GM10847 (cell line): ENCODE measurements around the gene LOXHD1.

Experiments used
- POLR2A ChIP-seq: IDR thresholded peaks from 2 replicates; pipeline ENCODE4 v1.6.1; 2011; ENCODE audit not compliant: insufficient read length; ENCODE audit errors: extremely low read depth

Gene LOXHD1

DNA sequence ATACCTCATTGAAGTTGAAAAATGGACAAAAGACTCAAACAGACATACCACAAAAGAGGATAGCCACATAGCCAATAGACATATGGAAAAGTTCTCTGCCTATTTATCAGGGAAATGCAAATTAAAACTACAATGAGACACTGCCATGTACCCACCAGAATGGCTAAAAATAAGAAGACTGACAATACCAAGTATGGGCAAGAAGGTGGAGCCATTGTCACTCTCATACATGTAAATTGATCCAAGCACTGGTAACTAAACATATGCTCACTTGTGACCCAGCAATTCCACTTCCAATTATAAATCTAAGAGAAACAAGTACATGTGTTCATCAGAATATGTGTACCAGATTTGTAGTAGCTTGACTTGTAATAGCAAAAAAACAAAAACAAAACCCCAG is 4.6 kb downstream of the LOXHD1 start:
- no peak for TF ChIP-seq POLR2A

DNA sequence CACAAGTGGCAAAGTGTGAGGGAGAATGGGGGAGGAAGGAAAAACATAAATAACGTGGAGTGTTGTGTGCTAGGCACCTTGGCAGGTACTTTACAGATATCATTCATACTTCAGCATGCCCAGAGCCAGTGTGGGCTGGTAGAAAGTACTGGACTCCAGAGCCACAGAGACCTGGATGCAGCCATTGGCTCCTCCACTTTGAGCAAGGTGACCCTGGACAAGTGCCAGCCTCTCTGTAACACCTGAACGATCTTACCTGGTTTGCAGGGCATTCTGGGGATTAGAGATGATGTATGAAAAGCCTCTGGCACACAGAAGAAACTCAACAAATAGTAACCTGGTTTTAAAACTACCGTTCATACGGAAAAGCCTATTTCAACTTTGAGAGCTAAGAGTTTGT is 6.3 kb downstream of the LOXHD1 start:
- no peak for TF ChIP-seq POLR2A

DNA sequence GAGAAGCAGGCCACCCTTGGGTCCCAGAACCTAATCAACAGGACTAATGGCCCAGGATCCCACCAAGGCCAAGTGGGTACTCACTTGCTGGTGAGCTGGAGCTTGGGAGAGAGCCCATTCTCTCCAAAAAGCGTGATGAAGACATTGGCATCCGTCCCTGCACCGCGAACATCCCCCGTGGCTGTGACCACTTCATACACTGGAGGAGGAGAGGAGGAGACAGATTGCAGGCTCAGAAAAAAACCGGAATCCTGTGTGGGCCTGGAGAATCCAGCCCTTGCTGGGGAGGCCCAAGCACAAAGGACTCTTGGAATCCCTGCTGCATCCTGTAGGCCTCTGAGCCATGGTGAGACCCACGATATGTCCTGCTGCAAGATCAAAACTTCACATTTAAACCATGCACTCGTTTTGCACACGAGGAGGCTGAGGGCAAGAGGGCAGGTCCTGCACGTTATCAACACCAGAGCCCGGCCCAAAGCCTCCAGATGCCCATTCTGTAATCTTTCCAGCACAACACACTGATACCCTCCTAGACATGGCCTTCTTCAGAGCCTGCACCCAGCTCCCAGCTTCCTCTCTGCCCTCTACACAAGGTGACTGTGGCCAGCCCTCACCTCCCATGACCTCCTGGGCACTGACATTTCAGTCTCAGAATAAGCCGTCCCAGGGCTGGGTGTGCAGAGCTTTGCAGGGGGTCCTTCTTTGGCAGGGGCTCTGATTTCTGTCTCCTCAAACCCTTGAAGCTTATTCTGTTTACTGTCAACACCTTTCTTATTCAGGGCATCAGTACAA is 7.8 kb downstream of the LOXHD1 start:
- TF ChIP-seq POLR2A: no peak

DNA sequence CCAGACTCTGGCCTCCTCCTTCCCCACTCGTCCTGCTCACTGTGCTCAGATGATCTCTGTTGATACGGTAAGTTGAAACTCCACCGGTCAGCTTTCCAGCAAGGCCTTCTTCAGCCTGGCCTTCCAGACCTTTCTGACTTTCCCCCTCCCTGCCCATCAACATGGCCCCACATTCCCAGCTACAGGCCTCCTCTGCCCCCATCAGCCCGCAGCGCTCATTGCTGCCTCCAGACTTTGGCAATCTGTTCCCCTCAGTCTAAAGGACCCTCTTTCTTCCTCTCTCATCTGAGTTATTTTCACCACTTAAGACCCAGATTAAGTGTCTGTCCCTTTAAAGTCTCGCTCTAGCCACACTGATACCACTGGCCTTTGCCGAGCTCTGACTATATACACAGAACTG is 10.6 kb downstream of the LOXHD1 start:
- TF ChIP-seq POLR2A: no peak

DNA sequence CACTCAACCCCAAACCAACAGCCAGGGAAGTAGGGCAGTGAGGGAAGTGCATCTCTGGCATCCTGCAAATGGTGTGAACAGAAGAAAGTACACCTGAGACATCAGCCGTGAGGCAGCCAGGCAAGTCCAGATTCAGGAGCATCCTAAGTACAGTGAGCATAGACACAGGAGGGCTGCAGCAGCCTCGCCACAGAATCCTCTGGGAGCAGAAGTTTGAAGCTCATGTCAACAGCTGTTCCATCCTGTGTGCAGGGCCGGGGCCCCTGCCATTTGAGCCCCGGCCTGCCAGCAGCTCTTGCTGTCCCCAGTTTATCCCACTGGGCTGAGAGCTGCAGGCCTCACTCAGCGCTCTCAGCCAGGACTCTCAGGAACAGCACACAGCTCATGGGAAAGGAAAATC is 14.5 kb downstream of the LOXHD1 start:
- TF ChIP-seq POLR2A: no peak

DNA sequence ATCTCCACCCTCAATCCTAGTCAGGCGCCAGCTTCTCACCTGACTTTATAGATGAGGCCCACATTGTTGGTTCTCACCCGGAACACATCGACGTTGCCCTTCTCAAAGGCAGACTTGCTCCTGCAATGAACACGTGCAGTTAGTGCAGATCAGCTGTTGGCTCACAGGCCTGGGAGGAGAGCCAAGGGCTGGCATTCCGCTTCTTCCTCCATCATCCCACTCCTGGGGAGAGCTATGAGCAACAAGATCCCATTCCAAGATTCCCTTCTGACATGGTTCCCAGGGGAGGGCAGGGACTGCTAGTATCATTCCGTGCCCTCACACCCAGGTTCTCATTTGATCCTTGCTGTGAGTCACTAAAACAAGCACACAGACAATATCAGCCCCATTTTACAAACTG is 15.1 kb downstream of the LOXHD1 start:
- TF ChIP-seq POLR2A: no peak

DNA sequence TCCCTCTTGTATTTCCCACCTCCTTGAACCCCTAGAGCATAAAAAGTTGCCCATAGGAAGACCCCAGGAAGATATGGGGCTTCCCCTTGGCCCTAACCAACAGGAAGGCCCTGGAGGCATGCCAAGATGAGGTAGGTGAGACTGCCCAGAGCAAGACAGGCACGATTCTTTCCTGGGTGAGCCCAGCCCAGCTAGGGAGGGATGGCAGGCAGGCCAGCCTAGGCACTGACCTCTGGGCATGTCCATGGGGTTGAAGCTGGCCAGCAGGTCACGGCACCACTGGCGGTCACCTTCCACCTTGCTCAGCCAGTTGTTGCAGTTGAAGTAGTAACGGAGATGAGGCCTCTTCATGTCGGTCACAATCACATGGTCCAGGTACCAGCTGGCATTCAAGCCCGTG is 17.6 kb downstream of the LOXHD1 start:
- TF ChIP-seq POLR2A: no peak

DNA sequence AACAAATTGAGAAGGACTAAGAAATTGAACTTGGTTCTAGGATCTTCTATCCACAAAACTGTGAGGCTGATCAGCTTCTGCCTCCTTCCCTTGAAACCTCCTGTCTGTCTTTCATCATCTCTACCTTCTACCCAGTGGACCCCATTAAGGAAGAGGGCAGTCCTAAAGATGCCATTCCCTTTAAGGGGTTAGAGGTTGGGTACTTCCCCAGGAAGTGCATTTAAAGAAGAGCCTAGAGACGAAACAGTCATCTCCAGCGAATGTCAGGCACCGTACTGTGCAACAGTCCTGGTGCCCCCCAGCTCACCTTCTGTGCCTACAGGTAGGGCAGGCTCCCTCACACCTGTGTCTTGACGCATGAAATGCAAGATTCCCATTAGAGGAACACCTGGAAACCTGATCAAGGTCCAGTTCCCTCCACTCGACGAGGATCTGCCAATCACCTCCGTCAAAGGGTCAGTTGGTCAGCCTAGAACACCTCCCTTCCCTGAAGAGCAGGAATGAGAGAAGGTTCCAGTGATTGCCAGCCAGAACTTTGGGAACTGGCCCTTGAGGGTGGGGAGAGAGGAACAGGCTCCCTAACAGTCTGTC is 20.9 kb downstream of the LOXHD1 start:
- no peak for TF ChIP-seq POLR2A

DNA sequence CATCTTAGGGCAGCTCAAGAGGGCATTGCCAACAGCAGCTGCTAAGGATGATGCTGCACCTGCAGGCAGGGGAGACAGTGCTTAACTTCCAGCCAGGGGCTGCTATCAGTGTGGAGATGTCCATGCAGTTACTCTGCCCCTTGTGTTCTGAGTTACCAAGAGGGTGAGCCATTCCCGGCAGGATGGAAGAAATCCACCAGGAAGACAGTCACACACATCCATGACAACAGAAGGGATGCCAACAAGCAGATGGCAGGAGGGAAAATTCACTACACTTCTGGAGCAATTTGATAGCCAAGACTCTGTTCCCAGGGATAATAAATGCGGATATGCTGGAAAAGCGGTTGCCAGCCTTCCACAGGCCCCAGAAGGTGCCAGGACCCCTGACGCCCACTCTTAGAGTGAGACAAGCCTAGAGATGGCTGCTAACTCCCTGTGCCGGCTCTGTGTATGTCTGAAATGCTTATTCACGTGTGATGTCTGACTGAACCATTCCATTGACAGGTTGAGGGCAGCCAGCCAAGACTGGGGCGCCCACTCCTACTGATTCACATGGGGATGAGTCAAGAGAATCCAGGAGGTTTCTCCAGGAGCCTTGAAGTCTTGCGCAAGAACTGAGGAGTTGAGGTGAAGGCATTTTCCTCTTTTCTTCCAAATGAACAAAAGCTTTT is 24.5 kb downstream of the LOXHD1 start:
- no peak for TF ChIP-seq POLR2A

DNA sequence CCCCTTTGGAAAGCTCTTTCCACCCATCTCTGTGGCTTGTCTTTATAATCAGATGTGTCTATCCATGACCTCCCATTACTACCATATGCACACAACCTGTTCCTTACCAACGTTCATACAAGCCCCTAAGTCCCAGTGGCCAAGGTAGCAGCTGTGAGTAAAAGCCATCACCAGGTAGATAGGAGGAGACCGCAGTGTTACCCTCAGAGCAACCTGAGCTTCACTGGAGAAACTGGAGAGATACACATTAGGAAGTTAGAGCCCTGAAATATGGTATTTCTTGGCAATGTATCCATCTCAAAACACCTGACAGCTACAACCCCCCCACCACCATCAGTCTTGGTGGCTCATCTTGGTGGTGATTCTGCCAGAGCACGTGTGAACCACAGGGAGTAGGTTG is 26.0 kb downstream of the LOXHD1 start:
- no peak for TF ChIP-seq POLR2A

DNA sequence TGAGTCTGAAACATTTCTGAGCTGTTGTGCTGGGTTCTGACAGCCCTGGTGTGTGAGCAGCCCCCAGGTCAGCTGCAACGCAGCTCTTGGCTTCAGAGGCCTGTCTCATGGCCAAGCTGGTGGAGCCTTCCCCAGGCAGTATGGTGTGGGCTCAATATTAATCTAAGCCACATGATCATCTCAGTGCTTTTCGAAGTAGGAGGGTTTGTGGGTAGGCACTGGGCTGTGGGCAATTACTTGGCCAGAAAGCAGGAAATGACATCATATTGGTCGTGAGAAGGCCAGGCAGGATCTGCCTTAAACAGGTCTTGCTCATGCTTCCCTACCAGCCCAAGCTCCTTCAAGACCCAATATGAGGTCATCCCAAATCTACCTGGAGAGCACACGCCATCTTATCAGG is 26.9 kb downstream of the LOXHD1 start:
- no peak for TF ChIP-seq POLR2A

DNA sequence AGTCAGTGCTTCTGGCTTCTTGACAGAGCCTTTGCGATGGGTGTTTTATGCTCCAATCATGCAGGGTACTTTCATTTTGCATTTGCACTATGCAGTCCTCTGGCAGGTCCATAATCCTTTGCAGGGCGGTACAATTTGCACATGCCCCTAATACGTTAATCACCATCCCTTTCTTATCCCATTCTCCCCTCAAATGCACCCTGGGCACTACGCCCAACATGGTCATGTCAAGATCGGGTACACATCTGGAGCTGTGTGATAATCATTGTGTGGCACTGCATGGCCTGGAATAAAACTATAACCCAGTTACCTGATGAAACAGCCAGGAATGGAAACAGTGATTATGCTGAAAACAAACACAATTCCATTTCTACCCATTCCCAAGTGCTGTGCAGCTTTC is 27.7 kb downstream of the LOXHD1 start:
- TF ChIP-seq POLR2A: no peak

DNA sequence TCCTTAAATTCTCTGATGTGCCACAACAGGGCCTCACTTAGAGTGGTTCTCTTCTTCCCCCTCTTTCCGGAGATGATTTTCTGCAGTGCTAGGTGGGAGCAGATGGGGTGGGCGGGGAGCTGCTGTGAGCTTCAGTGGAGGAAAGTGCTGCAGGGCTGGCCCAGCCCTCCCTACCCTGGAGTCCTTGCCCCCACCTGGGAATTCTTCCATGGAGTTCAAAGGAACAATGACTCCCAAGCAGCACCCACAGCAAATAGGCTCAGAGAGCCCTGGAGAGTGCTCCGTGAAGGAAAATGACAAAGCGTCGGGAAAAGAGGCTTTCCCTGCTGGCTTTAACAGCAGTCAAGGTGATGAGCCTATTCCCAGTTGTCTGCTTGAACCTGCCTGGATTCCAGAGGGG is 28.8 kb downstream of the LOXHD1 start:
- TF ChIP-seq POLR2A: no peak

DNA sequence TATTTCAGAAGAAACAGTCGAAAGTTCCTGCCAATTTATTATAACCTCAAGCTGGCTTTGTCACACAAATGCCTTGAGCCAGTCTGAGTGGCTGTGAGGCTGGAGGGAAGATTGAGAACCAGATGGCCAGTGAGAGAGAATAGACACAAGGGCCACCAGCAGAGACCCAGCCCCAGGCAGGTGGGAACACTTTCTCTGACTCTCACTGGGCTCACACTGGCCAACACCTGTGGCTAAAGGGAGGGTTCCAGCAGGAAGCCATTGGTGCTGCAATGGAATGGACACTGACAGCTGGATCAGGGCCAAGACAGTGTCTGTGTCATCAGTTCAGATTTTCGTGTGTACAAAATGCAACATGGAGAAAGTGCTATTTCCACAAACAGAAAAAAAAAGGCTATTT is 29.9 kb downstream of the LOXHD1 start:
- TF ChIP-seq POLR2A: no peak

DNA sequence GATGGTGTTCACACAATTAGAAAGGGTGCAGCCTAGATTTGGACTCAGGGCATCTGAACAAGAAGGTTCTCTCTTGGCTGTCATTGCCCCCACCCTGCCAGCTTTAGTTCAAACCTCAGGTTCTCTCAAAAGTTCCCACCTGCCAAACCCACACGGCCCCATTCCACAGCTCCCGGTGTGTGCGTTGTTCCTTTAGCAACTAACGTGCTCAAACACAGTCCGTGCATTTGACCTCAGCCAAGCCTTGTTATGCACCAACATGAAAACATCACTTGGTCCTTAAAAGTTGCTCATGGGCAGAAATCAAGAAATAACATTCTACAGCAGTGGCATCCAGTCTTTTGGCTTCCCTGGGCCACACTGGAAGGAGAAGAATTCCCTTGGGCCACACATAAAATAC is 32.0 kb downstream of the LOXHD1 start:
- TF ChIP-seq POLR2A: no peak

DNA sequence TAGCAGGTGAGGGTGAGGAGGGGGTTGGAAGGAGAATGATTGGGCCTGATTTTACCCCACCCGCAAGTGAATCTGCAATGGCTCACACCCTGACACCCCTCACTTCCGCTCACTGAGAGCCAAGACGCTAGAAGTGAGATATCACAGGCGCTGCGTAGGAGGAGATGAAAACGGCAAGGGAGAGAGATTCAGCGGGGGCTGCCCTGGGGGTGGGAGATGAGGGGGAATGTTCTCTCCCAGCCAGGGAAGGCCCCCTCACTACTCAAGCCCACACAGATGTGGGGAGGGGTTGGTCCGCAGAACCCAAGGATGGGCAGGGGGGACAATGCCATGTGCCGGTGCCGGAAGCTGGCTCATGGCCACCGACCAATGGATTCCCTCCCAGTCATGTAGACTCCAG is 32.9 kb downstream of the LOXHD1 start:
- TF ChIP-seq POLR2A: no peak

DNA sequence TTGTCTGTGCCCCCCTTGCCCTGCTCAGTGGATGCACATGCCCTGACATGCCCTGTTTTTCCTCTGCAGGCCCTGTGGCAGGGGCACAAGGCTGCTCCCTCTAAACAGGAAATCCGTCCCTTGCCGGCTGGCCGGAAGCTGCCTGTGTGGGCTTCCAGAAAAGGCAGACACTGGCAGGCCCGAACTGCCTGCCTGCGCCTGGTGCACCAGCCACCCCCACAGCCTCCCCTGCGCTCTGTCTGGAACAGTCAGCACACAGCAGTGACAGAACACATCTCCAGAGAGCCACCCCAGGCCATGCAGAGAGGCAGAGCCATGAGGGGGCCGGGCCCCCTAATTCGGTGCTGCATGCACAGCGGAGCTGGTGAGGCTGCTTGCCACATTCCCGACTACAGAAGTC is 33.5 kb downstream of the LOXHD1 start:
- TF ChIP-seq POLR2A: no peak

DNA sequence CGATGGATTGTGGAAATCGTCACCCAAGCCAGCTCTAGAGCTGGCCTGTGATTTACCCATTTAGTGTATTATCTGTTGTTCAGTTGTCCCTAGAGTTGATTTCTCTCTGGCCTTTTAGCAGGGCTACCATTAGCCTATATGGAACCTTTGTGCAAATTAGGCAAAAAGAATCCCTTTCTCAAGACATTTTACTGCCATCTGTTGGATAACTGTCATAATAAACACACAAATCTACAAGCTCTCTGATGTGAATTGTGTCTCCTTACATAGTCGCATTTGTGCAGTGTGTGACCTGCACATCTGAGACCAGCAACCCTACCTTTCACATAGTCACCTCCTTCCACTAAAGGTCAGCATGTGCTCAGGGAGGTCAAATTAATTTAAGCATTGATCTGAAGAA is 34.0 kb downstream of the LOXHD1 start:
- TF ChIP-seq POLR2A: no peak
